HG03354 (cell line): ENCODE data around the gene GABRB2.
A peak's percentile ranks its signal among the peaks of the same experiment; 100 is the strongest.
"Not testable (repeated sequence)": the region's sequence is repeated elsewhere in the genome, so short reads cannot be mapped to it uniquely, and the experiment has no call there.

Source experiments
- ATAC-seq: cut with Tn5 transposase; IDR thresholded peaks from one replicate; pipeline ENCODE4 v1.9.1; 2021; ENCODE audit warnings: mild to moderate bottlenecking; ENCODE audit not compliant: unreplicated experiment, poor library complexity, severe bottlenecking

Gene GABRB2

GRCh38 chr5:161311146-161311708 is 235.3 kb downstream of the GABRB2 start:
- peak; percentile 93 for ATAC-seq

- ATAC-seq, result no peak
These were observed 240.1 kb downstream of the GABRB2 start for GRCh38 chr5:161306351-161306995.

DNA sequence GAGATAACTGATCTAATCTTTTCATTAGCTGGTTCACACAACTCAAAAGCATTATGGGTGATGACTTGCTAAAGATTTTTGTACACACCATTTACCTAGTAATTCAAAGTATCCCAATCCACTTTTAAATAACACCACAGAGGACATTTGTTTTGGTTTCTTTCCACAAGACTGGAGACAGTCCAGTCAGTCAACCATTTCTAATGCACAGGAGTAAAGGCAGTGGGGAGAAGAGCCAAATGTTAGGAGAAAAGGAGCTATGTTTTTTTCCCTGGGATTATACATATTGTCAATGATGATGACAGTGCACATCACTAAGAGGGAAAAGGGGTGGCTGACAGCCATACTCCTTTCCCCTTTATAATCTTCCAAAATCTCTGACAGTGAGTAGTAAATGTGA is 240.9 kb downstream of the GABRB2 start:
- no peak for ATAC-seq

GRCh38 chr5:161302559-161302958 is 244.0 kb downstream of the GABRB2 start:
- ATAC-seq, result no peak

- ATAC-seq, result no peak
These were observed 244.9 kb downstream of the GABRB2 start for GRCh38 chr5:161301586-161301985.

DNA sequence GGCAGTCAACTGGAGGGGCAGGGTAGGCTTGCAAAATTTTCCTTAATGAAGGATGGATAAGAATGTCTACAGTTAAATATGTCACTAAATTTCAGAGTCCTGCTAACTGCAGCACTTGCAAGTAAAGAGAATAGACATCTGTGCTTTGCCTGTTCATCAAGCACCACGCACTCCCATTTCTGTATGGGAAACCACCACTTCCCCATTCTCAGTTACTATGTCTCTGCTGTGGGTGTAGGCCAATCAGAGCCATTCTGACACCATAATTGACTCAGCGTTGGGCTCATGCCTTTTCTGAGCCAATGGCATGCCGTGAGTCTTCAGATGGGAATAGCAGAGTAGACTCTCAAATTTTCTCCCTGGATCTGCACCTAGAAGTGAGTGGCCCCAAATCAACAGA is 247.5 kb downstream of the GABRB2 start:
- ATAC-seq, result peak; percentile 63

DNA sequence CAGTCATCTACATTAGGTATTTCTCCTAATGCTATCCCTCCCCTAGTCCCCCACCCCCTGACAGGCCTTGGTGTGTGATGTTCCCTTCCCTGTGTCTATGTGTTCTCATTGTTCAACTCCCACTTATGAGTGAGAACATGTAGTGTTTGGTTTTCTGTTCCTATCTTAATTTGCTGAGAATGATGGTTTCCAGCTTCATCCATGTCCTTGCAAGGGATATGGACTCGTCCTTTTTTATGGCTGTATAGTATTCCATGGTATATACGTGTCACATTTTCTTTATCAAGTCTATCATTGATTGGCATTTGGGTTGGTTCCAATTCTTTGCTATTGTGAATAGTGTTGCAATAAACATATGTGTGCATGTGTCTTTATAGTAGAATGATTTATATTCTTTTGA is 249.1 kb downstream of the GABRB2 start:
- not testable (repeated sequence) for ATAC-seq

GRCh38 chr5:161295721-161296250 is 250.7 kb downstream of the GABRB2 start:
- ATAC-seq, result no peak

GRCh38 chr5:161288071-161288470 is 258.5 kb downstream of the GABRB2 start:
- no peak for ATAC-seq

DNA sequence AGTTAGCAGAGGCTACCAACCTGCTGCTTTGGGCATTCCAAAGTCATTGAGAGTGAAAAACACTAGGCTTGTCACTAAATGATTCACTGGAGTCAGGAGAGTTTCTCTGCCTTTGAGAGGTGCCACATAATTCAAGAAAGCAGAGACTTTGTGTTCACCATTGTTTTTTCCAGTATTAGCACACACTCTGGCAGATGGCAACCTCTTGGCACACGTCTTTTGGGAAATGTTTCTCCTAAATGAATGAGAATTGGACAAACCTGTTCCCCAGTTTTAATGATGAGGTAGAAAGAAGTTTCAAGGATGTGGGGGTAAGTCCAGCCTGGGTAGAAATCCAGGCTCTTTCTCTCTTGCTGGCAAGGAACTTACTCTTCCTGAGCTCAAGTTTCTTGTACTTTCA is 259.1 kb downstream of the GABRB2 start:
- no peak for ATAC-seq

DNA sequence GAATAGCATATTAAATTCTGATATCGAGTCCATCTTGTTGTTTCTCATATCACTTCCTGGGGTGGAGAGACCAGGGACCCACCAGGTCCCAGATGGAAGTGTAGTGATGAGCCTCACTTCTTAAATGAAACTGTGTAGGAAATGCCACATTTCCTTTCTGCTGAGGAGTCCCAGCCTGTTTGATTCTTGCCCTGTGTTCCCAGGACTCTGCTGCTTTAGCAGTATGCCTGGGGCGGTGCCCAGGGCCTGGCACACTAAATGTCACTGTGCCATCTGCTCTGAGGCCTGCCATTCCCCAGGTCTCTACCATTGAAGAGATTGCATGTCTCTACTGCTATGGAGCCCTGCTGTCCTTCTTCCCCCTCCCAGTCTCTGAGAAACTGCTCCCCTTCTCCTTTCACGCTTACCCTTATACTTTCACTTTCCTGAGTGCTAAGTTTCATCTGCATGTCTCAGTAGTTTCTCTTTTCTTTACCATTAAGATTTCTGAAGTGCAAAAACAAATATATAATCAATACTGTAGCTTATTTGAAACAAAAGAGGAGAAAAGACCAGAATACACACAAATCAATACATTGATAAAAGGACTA is 260.4 kb downstream of the GABRB2 start:
- peak; percentile 92 for ATAC-seq

DNA sequence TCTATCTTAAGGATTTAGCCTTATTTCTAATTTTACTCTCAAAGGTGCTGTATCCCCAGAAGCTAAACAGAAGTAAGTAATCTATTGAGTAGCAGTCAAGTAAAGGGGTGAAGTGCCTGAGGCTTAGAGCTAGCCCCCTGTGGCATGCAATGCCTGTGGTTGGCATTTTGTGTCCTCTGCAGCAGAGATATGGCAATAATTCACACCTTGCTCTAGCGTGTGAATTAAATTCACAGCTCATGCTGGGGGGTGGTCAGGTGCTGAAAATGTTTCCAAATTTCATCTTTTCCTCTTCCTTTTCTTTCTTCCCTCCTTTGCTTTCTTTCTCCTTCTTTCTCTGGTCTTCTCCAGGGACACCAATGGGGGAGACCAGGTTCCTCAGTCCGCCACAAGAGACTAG is 262.1 kb downstream of the GABRB2 start:
- no peak for ATAC-seq

DNA sequence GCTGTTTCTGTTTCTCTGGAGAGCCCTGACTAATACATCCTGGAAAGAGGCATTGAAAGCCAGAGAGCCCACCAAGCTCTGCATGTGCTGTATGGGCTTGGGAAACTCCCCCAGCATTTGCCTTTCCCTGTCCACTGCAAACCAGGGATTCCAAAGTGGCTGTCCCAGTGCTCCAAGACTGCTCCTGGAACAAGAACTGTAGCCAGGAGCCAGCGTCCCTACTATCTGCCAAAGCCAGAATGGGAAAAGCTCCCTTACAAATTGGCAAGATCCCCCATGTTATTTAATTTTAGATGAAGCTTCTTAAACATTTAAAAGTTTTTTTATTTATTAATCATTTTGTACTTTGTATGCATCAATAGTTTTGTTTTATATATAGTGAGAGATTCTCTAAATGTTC is 263.2 kb downstream of the GABRB2 start:
- no peak for ATAC-seq

DNA sequence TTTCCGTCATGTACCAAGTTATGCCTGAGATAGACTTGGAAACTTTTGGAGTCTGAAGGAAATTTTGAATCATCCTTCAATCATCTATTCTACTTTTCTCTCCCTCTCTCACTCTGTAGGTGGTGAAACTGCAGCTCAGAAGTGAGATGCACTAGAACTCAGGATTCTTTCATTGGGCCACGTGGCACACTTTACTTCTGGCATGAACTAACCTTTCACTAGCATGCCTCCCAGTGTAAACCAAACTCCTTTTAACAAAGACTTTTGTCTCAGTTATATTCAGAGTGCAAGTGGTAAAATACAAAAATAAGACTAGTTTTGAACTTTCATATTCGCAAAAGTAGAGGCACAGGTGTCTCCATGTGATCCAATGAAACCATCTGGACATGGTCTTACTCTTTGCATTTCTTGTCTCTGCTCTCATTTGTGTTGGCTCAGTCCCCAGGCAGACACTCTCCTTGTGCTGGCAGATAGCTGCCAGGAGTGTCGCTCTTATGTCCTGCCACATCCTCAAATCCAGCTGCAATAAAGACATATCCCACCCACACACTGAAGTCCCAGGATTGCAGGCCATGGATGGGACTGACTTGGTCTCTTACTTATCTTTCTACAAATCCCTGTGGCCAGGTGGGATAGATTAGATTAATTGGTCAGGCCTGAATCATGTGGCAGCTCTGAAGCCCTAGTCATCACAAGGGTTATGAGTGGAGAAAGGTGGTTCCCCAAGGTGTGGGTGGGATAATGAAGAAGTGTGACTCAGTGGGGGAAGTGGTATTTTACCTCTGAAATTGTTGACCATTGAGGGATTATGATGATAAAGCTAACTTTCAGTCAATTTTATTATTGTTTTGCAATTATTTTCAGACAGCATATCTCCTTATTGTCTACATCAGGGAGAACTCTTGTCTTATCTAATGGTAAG is 267.5 kb downstream of the GABRB2 start:
- ATAC-seq, result no peak

GRCh38 chr5:161277011-161277410 is 269.5 kb downstream of the GABRB2 start:
- ATAC-seq, result no peak

GRCh38 chr5:161274951-161275350 is 271.6 kb downstream of the GABRB2 start:
- no peak for ATAC-seq

DNA sequence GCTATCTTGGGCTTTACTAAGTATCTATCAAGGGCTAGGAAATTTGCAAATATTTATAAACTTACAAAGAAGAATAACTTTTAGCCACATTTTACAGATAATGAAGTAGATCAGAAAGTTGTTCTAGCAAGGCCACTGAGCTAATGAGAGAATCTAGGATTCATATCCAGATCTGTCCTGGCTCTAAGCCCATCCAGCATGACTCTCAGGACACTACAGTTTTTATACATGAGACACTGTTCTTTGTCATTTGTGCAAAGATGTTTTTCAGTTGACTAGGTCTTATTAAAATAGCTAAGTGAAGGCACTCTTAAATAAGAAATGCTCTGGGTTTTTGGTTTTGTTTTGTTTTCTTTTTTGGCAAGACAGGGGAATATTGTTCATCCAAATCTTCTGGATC is 273.1 kb downstream of the GABRB2 start:
- no peak for ATAC-seq

DNA sequence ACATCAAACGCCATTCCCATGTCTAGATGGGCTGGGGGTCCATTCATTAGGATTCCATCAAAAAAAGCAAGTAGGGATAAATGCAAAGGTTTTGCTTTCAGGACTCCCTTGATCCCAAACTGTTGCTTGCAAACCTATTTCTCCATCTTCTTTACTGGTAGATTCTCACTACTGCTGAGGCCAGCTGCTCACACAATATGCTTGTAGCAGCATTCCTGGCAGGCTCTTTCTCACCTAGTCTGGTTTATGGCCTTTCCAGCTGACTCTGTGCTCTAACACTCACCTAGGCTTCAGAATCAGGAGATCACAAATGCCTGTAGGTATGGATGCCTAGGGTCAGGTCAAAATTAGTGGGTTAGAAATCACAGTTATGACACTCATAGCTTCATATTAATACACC is 274.7 kb downstream of the GABRB2 start:
- no peak for ATAC-seq

GRCh38 chr5:161269125-161269524 is 277.4 kb downstream of the GABRB2 start:
- ATAC-seq, result no peak

DNA sequence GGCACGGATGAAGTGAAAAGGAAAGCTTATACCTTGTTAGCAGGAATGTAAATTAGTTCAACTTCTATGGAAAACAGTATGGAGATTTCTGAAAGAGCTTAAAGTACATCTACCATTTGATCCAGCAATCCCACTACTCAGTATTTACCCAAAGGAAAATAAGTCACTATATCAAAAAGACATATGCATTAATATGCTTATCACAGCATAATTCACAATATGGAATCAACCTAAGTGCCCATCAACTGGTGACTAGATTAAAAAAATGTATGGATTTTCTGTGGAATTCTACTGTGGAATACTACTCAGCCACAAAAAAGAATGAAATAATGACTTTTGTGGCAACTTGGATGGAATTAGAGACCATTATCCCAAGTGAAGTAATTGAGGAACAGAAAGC is 279.6 kb downstream of the GABRB2 start:
- ATAC-seq, result no peak
